Panc1 (cell line): Measurements from ENCODE around the gene CHAF1B. TPM values are rescaled to one million over a fixed set of nuclear protein-coding genes. Genes with fewer than 3 reads are reported as not detected.

Experiments used
- ATAC-seq: fragments of 200-7000 bp; cut with Tn5 transposase; 2 replicates; pipeline ENCODE4 v1.9.1; 2020; ENCODE audit warnings: mild to moderate bottlenecking, moderate library complexity
- BruUV-seq: library from RNA; stranded (reverse); fragments of 400-500 nt; replicated peaks from 2 replicates; lab custom pipeline; 2021; lab: Mats Ljungman, UMichigan
- CTCF ChIA-PET: fragments of 300-600 bp; sonication (Branson Sonifier 250); formaldehyde crosslinking; loops from one replicate; lab custom pipeline; 2022; ENCODE audit warnings: antibody characterized with exemption; lab: Charles Lee
- POLR2A ChIA-PET: fragments of 300-600 bp; sonication (Branson Sonifier 250); formaldehyde crosslinking; loops from one replicate; lab custom pipeline; 2022; ENCODE audit warnings: antibody characterized with exemption; lab: Charles Lee
- DNase-seq: peaks from one replicate; pipeline ENCODE4 v3.0.0-alpha.2; 2010; ENCODE audit warnings: low read depth, low spot score
- H3K27ac ChIP-seq: 2 replicates; pipeline ENCODE4 v1.5.1; 2011; ENCODE audit warnings: mild to moderate bottlenecking, low read length, inconsistent platforms
- H3K27me3 ChIP-seq: fragments of 200-500 bp; sonication (Bioruptor generic); 2 replicates; pipeline ENCODE4 v1.6.0; 2014; ENCODE audit warnings: low read length, inconsistent platforms; ENCODE audit not compliant: control insufficient read depth, insufficient read depth
- H3K36me3 ChIP-seq: fragments of 200-500 bp; sonication (Bioruptor generic); 2 replicates; pipeline ENCODE4 v1.5.1; 2014; ENCODE audit warnings: inconsistent platforms, mild to moderate bottlenecking, low read length, moderate library complexity; ENCODE audit not compliant: control insufficient read depth, insufficient read depth
- H3K4me1 ChIP-seq: 2 replicates; pipeline ENCODE4 v1.5.1; 2011; ENCODE audit warnings: inconsistent platforms, mild to moderate bottlenecking, low read length, moderate library complexity; ENCODE audit not compliant: control insufficient read depth, insufficient read depth
- H3K4me3 ChIP-seq, 2 experiments: 2 replicates each; pipeline ENCODE4 v1.5.1; 2011 to 2012; ENCODE audit warnings: low read depth in 2 of 2, low read length in 2 of 2, mild to moderate bottlenecking in 2 of 2, inconsistent platforms in 1 of 2, moderate library complexity in 1 of 2
- H3K9me3 ChIP-seq: fragments of 200-500 bp; sonication (Bioruptor generic); 2 replicates; pipeline ENCODE4 v1.5.1; 2014; ENCODE audit warnings: low read depth, mild to moderate bottlenecking, inconsistent platforms, low read length, moderate library complexity; ENCODE audit not compliant: control insufficient read depth, insufficient read depth
- CTCF ChIP-seq: fragments of 450-650 bp; IDR thresholded peaks from 2 replicates; pipeline ENCODE4 v1.5.1; 2017; ENCODE audit warnings: mild to moderate bottlenecking
- POLR2AphosphoS5 ChIP-seq: IDR thresholded peaks from 2 replicates; pipeline ENCODE4 v1.6.1; 2012; ENCODE audit warnings: mild to moderate bottlenecking, low read depth, low read length, moderate library complexity
- REST ChIP-seq, 2 experiments: IDR thresholded peaks; 2 replicates each; pipeline ENCODE4 v1.6.1; 2011 to 2012; ENCODE audit warnings: low read depth in 2 of 2, control low read depth in 1 of 2, low read length in 1 of 2, mild to moderate bottlenecking in 1 of 2, moderate library complexity in 1 of 2; ENCODE audit not compliant: insufficient read depth in 1 of 2
- SIN3A ChIP-seq: IDR thresholded peaks from 2 replicates; pipeline ENCODE4 v1.6.1; 2012; ENCODE audit warnings: low read depth, mild to moderate bottlenecking, low read length, moderate library complexity, borderline replicate concordance; ENCODE audit not compliant: insufficient read depth
- TCF7L2 ChIP-seq: IDR thresholded peaks from 2 replicates; pipeline ENCODE4 v1.6.1; 2011; ENCODE audit warnings: mild to moderate bottlenecking, low read depth, low read length, inconsistent platforms
- in situ Hi-C: cut with HindIII; loops from 2 replicates; pipeline ENCODE4 v1.10.0; 2016; ENCODE audit warnings: low sequenced_read_pairs, low pct_unique_long_range_greater_than_20kb
- intact Hi-C: fragments of 100-400 bp; cut with micrococcal nuclease; formaldehyde crosslinking; loops from one replicate; pipeline ENCODE4 v1.10.0; 2022; ENCODE audit not compliant: unreplicated experiment
- total RNA-seq: library from RNA; stranded (reverse); gene quantifications from one replicate; pipeline ENCODE4 v1.2.1, GENCODE V29; 2021; ENCODE audit not compliant: unreplicated experiment

CHAF1B gene
- total RNA-seq, 1 experiment from 2014 or later = 18.4 TPM

GRCh38 chr21:36463991-36464390 is 78.8 kb downstream of the CHAF1B start:
- no peaks in the 10 kb centered on the region for H3K36me3 ChIP-seq
- intact Hi-C loops = no loop called here
- TF ChIP-seq TCF7L2 (no peak), CTCF (no peak), REST (IDR thresholded peaks at IDR 0.05; ENCODE audit: insufficient read depth in 1 of 2, low read depth in 2 of 2, low read length in 1 of 2) (no peak), POLR2AphosphoS5 (no peak), SIN3A (no peak)
- H3K4me3 ChIP-seq = no peak overlapping the region
- no peak overlapping the region for H3K27ac ChIP-seq
- CTCF ChIA-PET = no interaction called here
- H3K9me3 ChIP-seq = no peaks in the 10 kb centered on the region
- H3K4me1 ChIP-seq = no peaks in the 10 kb centered on the region; the same call in 1 of the 2 replicates
- POLR2A ChIA-PET = no interaction called here
- no peaks in the 10 kb centered on the region for H3K27me3 ChIP-seq
- no peak for DNase-seq
- no TSS peak for BruUV-seq
- no peak for ATAC-seq
- in situ Hi-C loops = no loop called here

- ATAC-seq = no peak
- intact Hi-C loops (no loop called here), in situ Hi-C loops (no loop called here)
- POLR2A ChIA-PET = no interaction called here
- no peak overlapping the region for H3K27ac ChIP-seq
- no TSS peak for BruUV-seq
- TF ChIP-seq POLR2AphosphoS5 (no peak), REST (IDR thresholded peaks at IDR 0.05; ENCODE audit: insufficient read depth in 1 of 2, low read depth in 2 of 2, low read length in 1 of 2) (no peak)
- no peaks in the 10 kb centered on the region for H3K9me3 ChIP-seq
- no peaks in the 10 kb centered on the region for H3K27me3 ChIP-seq
- no peak overlapping the region for H3K4me3 ChIP-seq
- H3K4me1 ChIP-seq = no peaks in the 10 kb centered on the region; the same call in 1 of the 2 replicates
- DNase-seq = no peak
- CTCF ChIA-PET = no interaction called here
- H3K36me3 ChIP-seq = no peaks in the 10 kb centered on the region
Observed at GRCh38 chr21:36464590-36464989, 79.4 kb downstream of the CHAF1B start.
